Measurements from ENCODE around the gene SMARCC2.
A peak's percentile ranks its signal among the peaks of the same experiment; 100 is the strongest.
"Not testable (repeated sequence)": the region's sequence is repeated elsewhere in the genome, so short reads cannot be mapped to it uniquely, and the experiment has no call there.

SMARCC2 gene

GRCh38 chr12:56202366-56202765, 13.1 kb upstream of the SMARCC2 start:
- in situ Hi-C loops (cut with HindIII; ENCODE audit: low pct_unique_long_range_greater_than_20kb, low sequenced_read_pairs): no loop called here
- no peak for DNase-seq (ENCODE audit: low read depth in 1 of 2, low spot score in 1 of 2)
- TF ChIP-seq JUND (IDR thresholded peaks at IDR 0.05; ENCODE audit: low read depth): no peak

GRCh38 chr12:56198836-56199235, 9.6 kb upstream of the SMARCC2 start:
- in situ Hi-C loops (cut with HindIII; ENCODE audit: low pct_unique_long_range_greater_than_20kb, low sequenced_read_pairs): no loop called here
- DNase-seq (ENCODE audit: low read depth in 1 of 2, low spot score in 1 of 2): no peak

GRCh38 chr12:56197921-56198635, 8.8 kb upstream of the SMARCC2 start:
- TF ChIP-seq JUND (IDR thresholded peaks at IDR 0.05; ENCODE audit: low read depth): no peak
- DNase-seq (ENCODE audit: low read depth in 1 of 2, low spot score in 1 of 2): no peak
- in situ Hi-C loops (cut with HindIII; ENCODE audit: low pct_unique_long_range_greater_than_20kb, low sequenced_read_pairs): no loop called here

More at GRCh38 chr12:56198836-56199235, 9.6 kb upstream of the SMARCC2 start:
- TF ChIP-seq JUND (IDR thresholded peaks at IDR 0.05; ENCODE audit: low read depth): no peak

GRCh38 chr12:56196818-56197550, 7.7 kb upstream of the SMARCC2 start:
- DNase-seq (ENCODE audit: low read depth in 1 of 2, low spot score in 1 of 2); in situ Hi-C loops (cut with HindIII; ENCODE audit: low pct_unique_long_range_greater_than_20kb, low sequenced_read_pairs): not testable (repeated sequence)

GRCh38 chr12:56193025-56193578, 3.8 kb upstream of the SMARCC2 start:
- in situ Hi-C loops (cut with HindIII; ENCODE audit: low pct_unique_long_range_greater_than_20kb, low sequenced_read_pairs): no loop called here
- TF ChIP-seq JUND (IDR thresholded peaks at IDR 0.05; ENCODE audit: low read depth): no peak
- DNase-seq (ENCODE audit: low read depth in 1 of 2, low spot score in 1 of 2): peak; percentile 68 to 93

GRCh38 chr12:56192582-56192981, 3.3 kb upstream of the SMARCC2 start:
- TF ChIP-seq JUND (IDR thresholded peaks at IDR 0.05; ENCODE audit: low read depth): no peak
- in situ Hi-C loops (cut with HindIII; ENCODE audit: low pct_unique_long_range_greater_than_20kb, low sequenced_read_pairs): no loop called here

GRCh38 chr12:56190695-56191155, 1.4 kb upstream of the SMARCC2 start:
- no peak for DNase-seq (ENCODE audit: low read depth in 1 of 2, low spot score in 1 of 2)
- in situ Hi-C loops (cut with HindIII; ENCODE audit: low pct_unique_long_range_greater_than_20kb, low sequenced_read_pairs): no loop called here
- no peak for TF ChIP-seq JUND (IDR thresholded peaks at IDR 0.05; ENCODE audit: low read depth)

More at GRCh38 chr12:56192582-56192981, 3.3 kb upstream of the SMARCC2 start:
- no peak for DNase-seq (ENCODE audit: low read depth in 1 of 2, low spot score in 1 of 2)

- in situ Hi-C loops (cut with HindIII; ENCODE audit: low pct_unique_long_range_greater_than_20kb, low sequenced_read_pairs): no loop called here
- DNase-seq (ENCODE audit: low read depth in 1 of 2, low spot score in 1 of 2): peak; percentile 45 to 90
- TF ChIP-seq JUND (IDR thresholded peaks at IDR 0.05; ENCODE audit: low read depth): no peak
These were observed 823 bp upstream of the SMARCC2 start for GRCh38 chr12:56189918-56190694.

GRCh38 chr12:56188778-56189098, 545 bp downstream of the SMARCC2 start:
- peak in 1 of 2 experiments; percentile 38 for DNase-seq (ENCODE audit: low read depth in 1 of 2, low spot score in 1 of 2)
- no peak for TF ChIP-seq JUND (IDR thresholded peaks at IDR 0.05; ENCODE audit: low read depth)
- in situ Hi-C loops (cut with HindIII; ENCODE audit: low pct_unique_long_range_greater_than_20kb, low sequenced_read_pairs): no loop called here

GRCh38 chr12:56188131-56188777, 1.0 kb downstream of the SMARCC2 start:
- TF ChIP-seq JUND (IDR thresholded peaks at IDR 0.05; ENCODE audit: low read depth): no peak
- DNase-seq (ENCODE audit: low read depth in 1 of 2, low spot score in 1 of 2): no peak
- in situ Hi-C loops (cut with HindIII; ENCODE audit: low pct_unique_long_range_greater_than_20kb, low sequenced_read_pairs): no loop called here

- TF ChIP-seq JUND (IDR thresholded peaks at IDR 0.05; ENCODE audit: low read depth): no peak
- in situ Hi-C loops (cut with HindIII; ENCODE audit: low pct_unique_long_range_greater_than_20kb, low sequenced_read_pairs): no loop called here
These were observed 2.3 kb downstream of the SMARCC2 start for GRCh38 chr12:56186957-56187356.

GRCh38 chr12:56178347-56178746, 10.9 kb downstream of the SMARCC2 start:
- in situ Hi-C loops (cut with HindIII; ENCODE audit: low pct_unique_long_range_greater_than_20kb, low sequenced_read_pairs): no loop called here

More at GRCh38 chr12:56186957-56187356, 2.3 kb downstream of the SMARCC2 start:
- no peak for DNase-seq (ENCODE audit: low read depth in 1 of 2, low spot score in 1 of 2)

More at GRCh38 chr12:56178347-56178746, 10.9 kb downstream of the SMARCC2 start:
- no peak for TF ChIP-seq JUND (IDR thresholded peaks at IDR 0.05; ENCODE audit: low read depth)
- no peak for DNase-seq (ENCODE audit: low read depth in 1 of 2, low spot score in 1 of 2)
